Stimulated activated CD8-positive, alpha-beta memory T cell treated with anti-CD3 and anti-CD28 coated beads, Interleukin-12 subunit alpha, Interleukin-12 subunit beta, amount 100 ng/mL, for 24 hours (primary cell): ENCODE results near the gene DGKD.

ENCODE experiments used
- DNase-seq: peaks from one replicate; pipeline ENCODE4 v3.0.0-alpha.2; 2020; ENCODE audit errors: extremely low read depth

Gene DGKD

GRCh38 chr2:233443511-233444183 is 89.4 kb downstream of the DGKD start:
- peak; percentile 56 for DNase-seq

GRCh38 chr2:233444501-233444900 is 90.2 kb downstream of the DGKD start:
- DNase-seq, result no peak

- no peak for DNase-seq
Measured at GRCh38 chr2:233445152-233445830, 91.0 kb downstream of the DGKD start.

GRCh38 chr2:233446121-233446520 is 91.8 kb downstream of the DGKD start:
- DNase-seq, result no peak

- no peak for DNase-seq
Measured at GRCh38 chr2:233446606-233447305, 92.5 kb downstream of the DGKD start.

- DNase-seq, result no peak
Measured at GRCh38 chr2:233447506-233448219, 93.4 kb downstream of the DGKD start.

GRCh38 chr2:233448220-233448559 is 93.9 kb downstream of the DGKD start:
- no peak for DNase-seq

- no peak for DNase-seq
Measured at GRCh38 chr2:233448575-233448974, 94.3 kb downstream of the DGKD start.

GRCh38 chr2:233449081-233449901 is 95.0 kb downstream of the DGKD start:
- DNase-seq, result no peak

GRCh38 chr2:233449921-233450863 is 95.9 kb downstream of the DGKD start:
- DNase-seq, result no peak

GRCh38 chr2:233450864-233451575 is 96.7 kb downstream of the DGKD start:
- DNase-seq, result no peak

- no peak for DNase-seq
Measured at GRCh38 chr2:233451950-233452349, 97.7 kb downstream of the DGKD start.

- no peak for DNase-seq
Measured at GRCh38 chr2:233453111-233453915, 99.0 kb downstream of the DGKD start.

GRCh38 chr2:233453916-233454315 is 99.6 kb downstream of the DGKD start:
- no peak for DNase-seq

- DNase-seq, result no peak
Measured at GRCh38 chr2:233455006-233455405, 100.7 kb downstream of the DGKD start.

GRCh38 chr2:233455491-233455890 is 101.2 kb downstream of the DGKD start:
- DNase-seq, result no peak

- no peak for DNase-seq
Measured at GRCh38 chr2:233456111-233456510, 101.8 kb downstream of the DGKD start.

GRCh38 chr2:233456934-233457333 is 102.6 kb downstream of the DGKD start:
- no peak for DNase-seq

GRCh38 chr2:233457356-233457755 is 103.1 kb downstream of the DGKD start:
- DNase-seq, result no peak
